Right ventricle myocardium inferior (tissue), 1 donor: ENCODE results near the gene TTLL12. TPM values are rescaled to one million over a fixed set of nuclear protein-coding genes. Genes with fewer than 3 reads are reported as not detected.

Experiments used
- ATAC-seq: fragments of 200-7000 bp; cut with Tn5 transposase; one replicate; pipeline ENCODE4 v1.9.1; 2020; ENCODE audit warnings: mild to moderate bottlenecking, moderate library complexity
- DNase-seq: peaks from one replicate; pipeline ENCODE4 v3.0.0; 2021; ENCODE audit errors: missing footprints
- intact Hi-C: fragments of 100-400 bp; cut with DNase I; formaldehyde crosslinking; loops from one replicate; pipeline ENCODE4 v1.11.0; 2022
- long read RNA-seq: library from polyadenylated mRNA; unstranded; transcript quantifications from one replicate; pipeline ENCODE4 v2.0.0, GENCODE V29; 2021
- total RNA-seq: library from RNA; stranded (reverse); fragmentation: NEBNext Ultra II Directional; extraction: Animal tissue kit (Norgen Biotek cat#: 25700); gene quantifications from one replicate; pipeline ENCODE4 v1.2.1, GENCODE V29; 2021
- donor health status: DM: no; HTN: yes; CAD: no; lungs with severe emphysema.

Gene TTLL12
- 13.2 TPM for total RNA-seq
- long read RNA-seq, transcript TTLL12-201 (14 exons, 3,385 nt): major isoform, 21 of 27 reads
- long read RNA-seq, partial matches to known transcripts: 3 of 27 reads
- long read RNA-seq, other reads (novel, unspliced or antisense): 3 of 27 reads

GRCh38 chr22:43186272-43187170, at the start of gene TTLL12:
Gene TTLL12 (minus strand): TSS chr22:43187134. CDS start chr22:43187069, 65 bp downstream.
- peak; percentile 80 for DNase-seq
- peak; percentile 29 for ATAC-seq
- intact Hi-C loops: loop anchor here (1.0 kb wide), 1 partner anchor 36 kb away; no protein-coding TSS in a partner anchor

GRCh38 chr22:43235445-43236409, 48.8 kb upstream of the TTLL12 start:
- DNase-seq: no peak
- no peak for ATAC-seq
- intact Hi-C loops: no loop called here

GRCh38 chr22:43234264-43234988, 47.5 kb upstream of the TTLL12 start:
- ATAC-seq: no peak
- intact Hi-C loops: no loop called here
- DNase-seq: no peak

GRCh38 chr22:43233529-43233928, 46.6 kb upstream of the TTLL12 start:
- ATAC-seq (no peak), DNase-seq (no peak)
- intact Hi-C loops: no loop called here

GRCh38 chr22:43232445-43232844, 45.5 kb upstream of the TTLL12 start:
- DNase-seq: no peak
- no peak for ATAC-seq
- intact Hi-C loops: no loop called here

GRCh38 chr22:43231724-43232034, 44.7 kb upstream of the TTLL12 start:
- DNase-seq (no peak), ATAC-seq (no peak)
- intact Hi-C loops: loop anchor here (1.0 to 2.0 kb wide), 3 partner anchors 43 to 154 kb away; no protein-coding TSS in a partner anchor

- ATAC-seq: no peak
- no peak for DNase-seq
- intact Hi-C loops: loop anchor here (1.0 to 2.0 kb wide), 3 partner anchors 44 to 154 kb away; no protein-coding TSS in a partner anchor
Observed at GRCh38 chr22:43230971-43231723, 44.2 kb upstream of the TTLL12 start.

- DNase-seq: no peak
- intact Hi-C loops: loop anchor here (2.0 kb wide), 1 partner anchor 44 kb away; no protein-coding TSS in a partner anchor
- no peak for ATAC-seq
Observed at GRCh38 chr22:43230571-43230970, 43.6 kb upstream of the TTLL12 start.

GRCh38 chr22:43228863-43229262, 41.9 kb upstream of the TTLL12 start:
- intact Hi-C loops: no loop called here
- DNase-seq: no peak
- ATAC-seq: no peak

- no peak for ATAC-seq
- intact Hi-C loops: no loop called here
- DNase-seq: no peak
Observed at GRCh38 chr22:43228330-43228729, 41.4 kb upstream of the TTLL12 start.

- ATAC-seq: no peak
- intact Hi-C loops: no loop called here
- no peak for DNase-seq
Observed at GRCh38 chr22:43227239-43227630, 40.3 kb upstream of the TTLL12 start.

- ATAC-seq: no peak
- DNase-seq: no peak
- intact Hi-C loops: no loop called here
Observed at GRCh38 chr22:43226377-43227238, 39.7 kb upstream of the TTLL12 start.

GRCh38 chr22:43225609-43226008, 38.7 kb upstream of the TTLL12 start:
- intact Hi-C loops: no loop called here
- DNase-seq (no peak), ATAC-seq (no peak)

GRCh38 chr22:43222987-43223386, 36.1 kb upstream of the TTLL12 start:
- intact Hi-C loops: loop anchor here (1.0 kb wide), 1 partner anchor 36 kb away; the partner anchor contains the start of gene TTLL12
- DNase-seq (no peak), ATAC-seq (no peak)

GRCh38 chr22:43222262-43222661, 35.3 kb upstream of the TTLL12 start:
- intact Hi-C loops: loop anchor here (1.0 kb wide), 1 partner anchor 35 kb away; the partner anchor contains the start of gene TTLL12
- ATAC-seq (peak; percentile 65), DNase-seq (no peak)

GRCh38 chr22:43220625-43221380, 33.9 kb upstream of the TTLL12 start:
- intact Hi-C loops: no loop called here
- ATAC-seq: no peak
- no peak for DNase-seq
